HG02870 (cell line): ENCODE results near the gene ESYT2.
"Not testable (repeated sequence)": the region's sequence is repeated elsewhere in the genome, so short reads cannot be mapped to it uniquely, and the experiment has no call there.

Experiments used
- ATAC-seq: cut with Tn5 transposase; IDR thresholded peaks from one replicate; pipeline ENCODE4 v1.9.1; 2021; ENCODE audit warnings: mild to moderate bottlenecking, moderate library complexity; ENCODE audit not compliant: unreplicated experiment

Gene ESYT2, protein sequence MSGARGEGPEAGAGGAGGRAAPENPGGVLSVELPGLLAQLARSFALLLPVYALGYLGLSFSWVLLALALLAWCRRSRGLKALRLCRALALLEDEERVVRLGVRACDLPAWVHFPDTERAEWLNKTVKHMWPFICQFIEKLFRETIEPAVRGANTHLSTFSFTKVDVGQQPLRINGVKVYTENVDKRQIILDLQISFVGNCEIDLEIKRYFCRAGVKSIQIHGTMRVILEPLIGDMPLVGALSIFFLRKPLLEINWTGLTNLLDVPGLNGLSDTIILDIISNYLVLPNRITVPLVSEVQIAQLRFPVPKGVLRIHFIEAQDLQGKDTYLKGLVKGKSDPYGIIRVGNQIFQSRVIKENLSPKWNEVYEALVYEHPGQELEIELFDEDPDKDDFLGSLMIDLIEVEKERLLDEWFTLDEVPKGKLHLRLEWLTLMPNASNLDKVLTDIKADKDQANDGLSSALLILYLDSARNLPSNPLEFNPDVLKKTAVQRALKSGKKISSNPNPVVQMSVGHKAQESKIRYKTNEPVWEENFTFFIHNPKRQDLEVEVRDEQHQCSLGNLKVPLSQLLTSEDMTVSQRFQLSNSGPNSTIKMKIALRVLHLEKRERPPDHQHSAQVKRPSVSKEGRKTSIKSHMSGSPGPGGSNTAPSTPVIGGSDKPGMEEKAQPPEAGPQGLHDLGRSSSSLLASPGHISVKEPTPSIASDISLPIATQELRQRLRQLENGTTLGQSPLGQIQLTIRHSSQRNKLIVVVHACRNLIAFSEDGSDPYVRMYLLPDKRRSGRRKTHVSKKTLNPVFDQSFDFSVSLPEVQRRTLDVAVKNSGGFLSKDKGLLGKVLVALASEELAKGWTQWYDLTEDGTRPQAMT

DNA sequence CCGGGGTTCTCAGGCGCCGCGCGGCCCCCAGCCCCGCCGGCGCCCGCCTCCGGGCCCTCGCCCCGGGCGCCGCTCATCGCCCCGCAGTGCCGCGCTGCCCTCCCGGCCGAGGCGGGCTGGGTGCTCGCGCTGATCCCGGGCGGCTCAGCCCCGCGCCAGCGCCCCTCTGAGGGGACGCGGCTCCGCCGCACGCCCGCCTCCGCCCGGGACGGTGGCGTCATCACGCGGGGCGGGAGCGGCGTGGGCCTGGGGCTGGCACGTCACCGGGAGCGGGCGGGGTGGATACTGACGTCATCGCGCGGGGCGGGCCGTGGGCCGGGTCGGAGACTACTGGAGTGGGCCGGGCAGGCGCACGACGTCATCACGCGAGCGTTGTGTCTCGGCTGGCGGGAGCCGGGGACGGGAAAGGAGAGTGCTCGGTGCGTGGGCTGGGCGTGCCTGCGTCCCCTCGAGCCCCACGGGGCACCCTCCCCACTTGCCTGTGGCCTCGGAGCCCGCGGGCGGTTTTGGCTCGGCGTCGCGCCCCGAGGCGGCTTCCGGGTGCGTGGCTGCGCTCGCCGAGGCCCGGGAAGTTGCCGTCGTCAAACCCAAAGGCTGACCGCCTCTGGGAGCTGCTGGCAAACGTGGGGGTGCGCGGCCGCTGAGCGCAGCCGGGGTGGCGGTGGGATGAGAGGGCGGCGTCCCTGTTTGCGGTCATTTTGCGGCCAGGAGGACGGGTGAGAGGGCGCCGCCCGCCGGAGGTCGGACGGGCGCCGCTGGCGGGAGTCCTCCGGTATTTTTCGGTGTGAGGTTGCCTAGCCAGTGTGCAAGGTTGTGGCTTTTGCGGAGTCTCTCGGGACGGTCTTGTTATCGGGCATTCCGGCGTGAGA, at the start of gene ESYT2:
TSS of gene ESYT2 (minus strand) at position 168 of the 869 bp plus-strand sequence. CDS start at position 77, 91 bp downstream.
- ATAC-seq = peak; percentile 76

DNA sequence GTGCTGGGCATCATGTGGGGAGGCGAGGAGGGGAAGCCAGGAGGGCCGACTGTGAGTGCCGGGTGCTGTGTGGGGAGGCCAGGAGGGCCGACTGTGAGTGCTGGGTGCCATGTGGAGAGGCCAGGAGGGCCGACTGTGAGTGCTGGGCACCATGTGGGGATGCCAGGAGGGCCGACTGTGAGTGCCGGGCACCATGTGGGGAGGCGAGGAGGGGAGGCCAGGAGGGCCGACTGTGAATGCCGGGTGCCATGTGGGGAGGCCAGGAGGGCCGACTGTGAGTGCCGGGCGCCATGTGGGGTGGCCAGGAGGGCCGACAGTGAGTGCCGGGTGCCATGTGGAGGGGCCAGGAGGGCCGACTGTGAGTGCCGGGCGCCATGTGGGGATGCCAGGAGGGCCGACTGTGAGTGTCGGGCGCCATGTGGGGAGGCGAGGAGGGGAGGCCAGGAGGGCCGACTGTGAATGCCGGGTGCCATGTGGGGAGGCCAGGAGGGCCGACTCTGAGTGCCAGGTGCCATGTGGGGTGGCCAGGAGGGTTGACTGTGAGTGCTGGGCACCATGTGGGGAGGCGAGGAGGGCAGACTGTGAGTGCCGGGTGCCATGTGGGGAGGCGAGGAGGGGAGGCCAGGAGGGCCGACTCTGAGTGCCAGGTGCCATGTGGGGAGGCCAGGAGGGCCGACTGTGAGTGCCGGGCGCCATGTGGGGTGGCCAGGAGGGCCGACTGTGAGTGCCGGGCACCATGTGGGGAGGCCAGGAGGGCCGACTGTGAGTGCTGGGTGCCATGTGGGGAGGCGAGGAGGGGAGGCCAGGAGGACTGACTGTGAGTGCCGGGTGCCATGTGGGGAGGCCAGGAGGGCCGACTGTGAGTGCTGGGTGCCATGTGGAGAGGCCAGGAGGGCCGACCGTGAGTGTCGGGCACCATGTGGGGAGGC, 49.1 kb upstream of the ESYT2 start:
- not testable (repeated sequence) for ATAC-seq

DNA sequence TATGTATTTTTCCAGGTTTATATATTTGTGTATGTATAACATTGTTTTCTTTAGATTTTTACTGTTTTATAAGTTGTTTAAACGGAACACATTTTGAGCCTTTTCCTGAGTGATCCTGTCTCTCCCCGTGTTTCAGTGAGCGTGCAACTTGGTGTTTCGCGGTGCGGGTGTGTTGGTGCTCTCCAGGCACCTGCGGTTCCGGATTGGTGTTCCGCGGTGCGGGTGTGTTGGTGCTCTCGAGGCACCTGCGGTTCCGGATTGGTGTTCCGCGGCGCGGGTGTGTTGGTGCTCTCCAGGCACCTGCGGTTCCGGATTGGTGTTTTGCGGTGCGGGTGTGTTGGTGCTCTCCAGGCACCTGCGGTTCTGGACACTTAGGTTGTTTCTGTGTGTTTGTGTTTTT, 47.7 kb upstream of the ESYT2 start:
- no peak for ATAC-seq

DNA sequence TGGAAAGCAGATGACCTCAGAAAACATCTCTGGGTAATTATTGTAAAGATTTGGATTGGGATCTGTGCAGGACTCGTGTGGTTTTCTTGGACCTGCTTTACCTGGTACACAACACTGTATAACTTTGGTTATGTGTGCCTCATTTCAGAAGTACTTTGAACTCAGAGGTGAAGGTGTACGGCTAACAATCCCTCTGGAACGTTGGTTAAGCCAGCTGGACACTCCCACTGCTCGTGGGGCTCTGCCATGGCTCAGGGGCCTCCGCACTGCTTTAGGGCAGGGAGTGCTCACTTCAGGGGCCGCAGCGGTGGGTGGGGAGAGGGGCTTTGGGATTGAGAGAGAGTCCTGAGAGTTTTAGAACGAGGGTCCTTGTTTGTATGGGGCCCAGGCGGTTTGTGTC, 40.6 kb upstream of the ESYT2 start:
- ATAC-seq = no peak

DNA sequence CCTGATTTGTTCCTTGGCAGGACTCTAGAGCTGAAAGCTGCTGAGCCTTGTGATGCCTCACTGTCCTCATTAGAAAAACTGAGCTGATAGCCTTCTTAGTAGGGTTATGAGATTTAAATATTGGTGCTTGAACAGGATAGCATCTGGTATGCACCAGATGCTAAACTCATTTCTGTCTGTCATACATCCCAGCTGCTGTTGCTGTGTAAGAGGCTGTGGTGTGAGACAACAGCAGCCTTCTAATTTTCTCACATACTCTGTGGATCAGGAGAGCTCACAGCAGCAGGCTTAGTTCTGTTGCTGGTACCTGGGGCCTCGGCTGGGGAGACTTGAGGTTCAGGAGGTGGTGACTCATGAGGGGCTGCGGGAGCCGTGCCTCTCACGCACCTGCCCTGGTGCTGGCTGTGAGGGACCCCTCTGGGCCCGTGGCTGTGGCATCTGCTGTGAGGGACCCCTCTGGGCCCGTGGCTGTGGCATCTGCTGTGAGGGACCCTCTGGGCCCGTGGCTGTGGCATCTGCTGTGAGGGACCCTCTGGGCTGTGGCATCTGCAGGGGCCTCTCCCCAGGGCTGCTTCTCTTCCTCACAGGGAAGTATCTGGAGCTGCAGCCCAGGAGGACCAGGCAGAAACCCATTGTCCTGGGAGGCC, 39.6 kb upstream of the ESYT2 start:
- ATAC-seq = no peak

DNA sequence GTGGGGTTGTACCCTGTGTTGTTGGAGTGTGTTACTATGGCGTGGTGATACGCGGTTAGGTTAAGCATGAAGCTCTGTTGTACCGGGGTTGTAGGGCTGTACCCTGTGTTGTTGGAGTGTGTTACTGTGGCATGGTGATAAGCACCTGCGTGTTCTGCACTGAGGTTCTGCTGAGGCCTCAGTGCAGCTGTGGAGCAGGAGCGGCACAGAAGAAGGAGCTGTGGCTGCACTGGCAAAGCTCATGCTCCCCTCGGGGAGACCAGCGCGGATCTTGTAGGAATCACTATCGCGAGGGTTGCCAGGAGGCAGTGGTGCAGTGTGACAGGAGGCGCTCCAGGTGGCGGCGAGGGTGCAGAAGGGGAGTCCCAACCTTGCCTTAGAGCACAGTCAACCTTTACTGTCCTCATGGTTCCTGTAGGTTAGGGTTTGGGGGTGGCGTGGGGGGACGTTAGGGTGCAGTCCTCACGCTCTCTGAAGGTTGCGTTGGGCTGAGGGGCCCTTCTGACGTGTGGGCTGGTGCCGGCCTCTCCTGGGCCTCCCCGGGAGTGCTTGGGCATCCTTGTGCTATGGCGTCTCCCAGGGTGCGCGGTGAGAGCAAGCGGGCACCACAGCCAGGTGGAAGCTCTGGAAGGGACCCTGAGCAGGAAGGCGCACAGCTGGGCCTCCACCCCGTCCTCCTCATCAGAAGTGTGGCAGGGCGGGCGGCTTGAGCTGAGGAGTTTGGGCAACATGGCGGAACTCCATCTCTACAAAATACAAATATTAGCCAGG, 38.1 kb upstream of the ESYT2 start:
- no peak for ATAC-seq

DNA sequence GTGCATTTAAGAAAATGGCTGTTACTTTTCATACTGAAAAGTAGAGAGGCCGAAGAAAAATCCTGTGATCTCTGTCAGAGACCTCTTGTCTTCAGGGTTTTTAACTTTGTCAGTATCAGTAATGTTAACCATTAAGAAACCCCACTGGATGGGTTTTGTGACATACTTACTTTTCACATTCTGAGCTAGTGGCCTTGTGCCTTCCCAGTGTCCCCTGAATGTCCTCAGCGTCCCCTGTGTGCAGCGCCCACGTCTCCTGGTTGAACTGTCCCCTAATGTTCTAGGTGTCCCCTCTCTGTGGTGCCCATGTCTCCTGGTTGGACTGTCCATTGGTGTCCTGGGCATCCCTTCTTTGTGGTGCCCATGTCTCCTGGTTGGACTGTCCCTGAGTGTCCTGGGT, 36.7 kb upstream of the ESYT2 start:
- no peak for ATAC-seq

DNA sequence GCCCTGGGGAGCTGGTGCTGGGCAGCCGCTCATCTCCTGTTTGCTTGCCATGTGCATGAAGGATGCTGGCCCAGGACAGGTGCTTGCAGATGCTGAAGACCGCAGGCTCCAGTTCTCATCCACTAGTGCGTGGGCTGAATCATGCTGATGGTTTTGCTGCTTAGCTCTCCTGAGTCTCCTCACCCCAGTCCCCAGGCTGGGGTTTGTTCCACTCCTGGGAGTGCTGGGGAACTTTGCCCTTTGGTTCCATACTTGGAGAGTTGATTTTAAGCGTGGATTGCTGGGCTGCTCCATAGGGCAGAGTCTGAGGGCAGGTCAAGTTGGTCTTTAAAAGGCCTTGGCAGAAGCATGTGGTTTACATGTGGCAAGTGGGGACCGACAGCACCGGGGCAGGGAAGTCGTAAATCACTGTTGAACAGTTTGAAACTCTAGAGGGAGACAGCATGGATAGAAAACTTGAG, 36.2 kb upstream of the ESYT2 start:
- ATAC-seq = no peak

DNA sequence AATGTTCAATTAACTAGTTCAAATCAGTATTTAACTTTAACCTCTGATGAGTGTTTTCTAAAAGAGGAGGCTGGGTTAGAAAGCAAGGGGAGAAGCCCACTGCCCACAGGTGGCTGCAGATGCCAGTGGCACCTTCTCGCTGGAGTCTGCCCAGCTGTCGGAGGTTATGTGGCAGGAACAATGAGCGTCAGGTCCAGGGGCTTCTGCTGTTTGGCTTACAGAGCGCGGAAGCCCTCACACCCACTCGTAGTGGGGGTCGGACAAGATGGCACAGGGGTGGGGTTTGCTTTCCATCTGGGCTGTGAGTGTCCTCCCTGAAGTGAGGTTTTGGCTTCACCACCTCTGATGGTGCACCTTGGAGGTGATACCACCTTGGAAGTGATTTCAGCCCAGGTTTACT, 35.5 kb upstream of the ESYT2 start:
- no peak for ATAC-seq

DNA sequence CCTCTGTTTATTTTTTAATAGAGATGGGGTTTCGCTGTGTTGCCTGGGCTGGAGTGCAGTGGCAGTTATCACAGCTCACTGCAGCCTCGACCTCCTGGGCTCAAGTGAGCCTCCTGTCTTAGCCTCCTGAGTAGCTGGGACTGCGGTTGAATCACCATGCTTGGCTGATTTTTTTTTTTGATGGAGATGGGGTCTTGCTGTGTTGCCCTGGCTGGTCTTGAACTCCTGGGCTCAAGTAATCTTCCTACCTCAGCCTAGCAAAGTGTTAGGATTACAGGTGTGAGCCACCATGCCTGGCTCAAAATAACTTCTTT, 35.2 kb upstream of the ESYT2 start:
- ATAC-seq = no peak

DNA sequence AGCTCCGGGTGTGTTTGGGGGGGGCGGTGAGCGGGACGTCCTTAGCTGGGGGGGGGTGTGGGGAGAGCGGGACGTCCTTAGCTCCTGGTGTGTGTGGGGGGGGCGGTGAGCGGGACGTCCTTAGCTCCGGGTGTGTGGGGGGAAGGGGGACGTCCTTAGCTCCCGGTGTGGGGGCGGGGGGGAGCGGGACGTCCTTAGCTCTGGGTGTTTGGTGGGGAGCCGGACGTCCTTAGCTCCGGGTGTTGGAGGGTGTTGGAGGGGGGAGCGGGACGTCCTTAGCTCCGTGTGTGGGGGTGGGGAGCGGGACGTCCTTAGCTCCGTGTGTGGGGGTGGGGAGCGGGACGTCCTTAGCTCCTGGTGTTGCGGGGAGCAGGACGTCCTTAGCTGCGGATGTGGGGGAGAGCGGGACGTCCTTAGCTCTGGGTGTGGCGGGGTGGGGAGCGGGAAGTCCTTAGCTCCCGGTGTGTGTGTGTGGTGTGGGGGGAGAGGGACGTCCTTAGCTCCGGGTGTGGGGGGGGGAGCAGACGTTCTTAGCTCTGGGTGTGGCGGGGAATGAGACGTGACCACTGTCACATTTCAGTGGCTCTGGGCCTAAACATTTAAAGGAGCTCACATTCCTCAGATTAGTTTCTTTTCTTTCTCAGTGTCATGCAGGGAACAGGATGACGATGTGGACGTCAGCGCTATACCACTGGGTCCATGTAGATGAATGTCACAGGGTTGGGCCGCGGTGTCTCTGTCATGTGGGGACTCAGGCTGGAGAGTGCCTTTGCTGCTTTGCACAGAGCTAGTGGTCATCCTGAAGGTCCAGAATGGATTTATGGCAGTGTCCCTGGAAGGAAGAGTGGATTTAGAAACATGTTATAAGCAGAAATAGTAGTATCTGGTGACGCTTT, 34.5 kb upstream of the ESYT2 start:
- peak; percentile 15 for ATAC-seq

DNA sequence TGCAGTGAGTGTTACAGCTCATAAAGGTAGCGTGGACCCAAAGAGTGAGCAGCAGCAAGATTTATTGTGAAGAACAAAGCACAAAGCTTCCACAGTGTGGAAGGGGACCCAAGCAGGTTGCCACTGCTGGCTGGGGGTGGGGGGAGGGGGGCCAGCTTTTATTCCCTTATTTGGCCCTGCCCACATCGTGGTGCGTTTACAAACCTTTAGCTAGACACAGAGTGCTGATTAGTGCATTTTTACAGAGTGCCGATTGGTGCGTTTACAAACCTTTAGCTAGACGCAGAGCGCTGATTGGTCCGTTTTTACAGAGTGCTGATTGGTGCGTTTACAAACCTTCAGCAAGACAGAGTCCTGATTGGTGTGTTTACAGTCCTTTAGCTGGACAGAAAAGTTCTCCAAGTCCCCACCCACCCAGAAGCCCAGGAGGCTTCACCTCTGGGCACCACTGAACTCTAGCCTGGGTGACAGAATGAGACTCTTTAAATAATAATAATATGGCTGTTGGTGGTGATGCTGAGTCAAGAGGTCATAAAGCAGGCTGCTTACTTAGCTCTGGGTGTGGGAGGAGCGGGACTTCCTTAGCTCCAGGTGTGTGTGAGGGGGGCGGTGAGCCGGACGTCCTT, 33.8 kb upstream of the ESYT2 start:
- peak; percentile 74 for ATAC-seq

DNA sequence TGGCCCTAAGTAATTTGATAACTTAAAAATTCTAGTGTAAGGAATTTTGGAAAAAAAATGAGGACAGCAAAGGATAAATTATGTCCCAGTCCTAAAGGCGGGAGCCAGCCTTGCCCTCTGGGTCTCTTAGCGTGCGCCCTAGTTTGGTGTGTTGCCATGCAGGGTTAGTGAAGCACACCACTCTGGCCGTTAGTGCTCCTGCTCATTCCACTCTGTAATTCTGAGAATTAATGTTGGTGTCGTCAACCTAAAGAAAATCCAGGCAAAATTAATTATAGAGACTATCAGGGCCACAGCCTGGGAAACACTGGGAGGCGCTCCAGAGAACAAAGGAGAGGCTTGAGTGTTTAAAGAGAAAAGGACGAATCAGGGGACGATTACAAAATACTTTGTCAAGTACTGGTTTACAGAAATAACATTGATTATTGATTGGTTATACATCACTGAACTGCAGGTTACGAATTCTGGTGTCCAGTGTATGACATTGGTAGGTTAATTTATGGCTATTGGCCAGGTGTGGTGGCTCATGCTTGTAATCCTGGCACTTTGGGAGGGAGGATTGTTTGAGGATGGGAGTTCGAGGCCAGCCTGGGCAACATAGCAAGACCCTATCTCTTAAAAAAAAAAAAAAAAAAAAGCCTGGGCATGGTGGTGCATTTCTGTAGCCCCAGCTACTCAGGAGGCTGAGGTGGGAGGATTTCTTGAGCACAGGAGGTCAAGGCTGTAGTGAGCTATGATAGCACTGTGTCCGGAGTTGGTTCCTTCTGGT, 32.8 kb upstream of the ESYT2 start:
- ATAC-seq = no peak

DNA sequence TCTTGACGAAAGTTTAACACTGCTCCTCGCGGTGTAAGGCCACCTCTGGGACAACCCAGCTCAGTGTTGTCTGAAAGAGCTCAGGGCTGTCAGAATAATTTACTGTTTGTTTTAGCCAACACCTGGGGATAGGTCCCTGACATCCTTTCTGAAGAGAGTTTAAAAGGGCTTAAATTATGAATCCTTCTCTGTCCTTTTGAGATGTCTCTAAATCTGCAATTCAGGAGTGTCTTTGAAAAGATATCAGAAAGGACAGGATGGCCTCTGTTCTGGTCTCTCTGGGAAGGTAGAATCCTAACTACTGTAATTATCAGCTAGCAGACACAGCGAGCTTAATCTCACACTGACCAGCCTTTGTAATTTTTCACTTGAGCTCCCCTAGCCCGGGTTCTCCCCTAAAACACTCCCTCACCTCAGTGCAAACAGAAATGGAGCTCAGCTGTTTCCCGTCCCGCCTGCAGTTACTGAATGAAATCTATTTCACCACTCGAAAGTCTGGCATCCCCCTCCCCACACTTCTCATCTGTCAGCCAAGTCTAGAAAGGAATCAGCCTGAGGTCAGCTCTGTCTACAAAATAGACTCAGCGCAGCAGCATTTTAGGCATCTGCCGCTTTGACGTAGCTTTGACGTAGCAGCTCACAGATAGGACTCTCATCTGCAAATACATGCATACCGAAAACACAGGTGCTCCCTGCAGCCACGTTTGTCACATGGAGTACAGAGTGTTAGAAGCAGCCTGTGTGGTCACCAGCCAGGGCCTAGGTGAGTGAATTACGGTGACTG, 31.9 kb upstream of the ESYT2 start:
- ATAC-seq = no peak

DNA sequence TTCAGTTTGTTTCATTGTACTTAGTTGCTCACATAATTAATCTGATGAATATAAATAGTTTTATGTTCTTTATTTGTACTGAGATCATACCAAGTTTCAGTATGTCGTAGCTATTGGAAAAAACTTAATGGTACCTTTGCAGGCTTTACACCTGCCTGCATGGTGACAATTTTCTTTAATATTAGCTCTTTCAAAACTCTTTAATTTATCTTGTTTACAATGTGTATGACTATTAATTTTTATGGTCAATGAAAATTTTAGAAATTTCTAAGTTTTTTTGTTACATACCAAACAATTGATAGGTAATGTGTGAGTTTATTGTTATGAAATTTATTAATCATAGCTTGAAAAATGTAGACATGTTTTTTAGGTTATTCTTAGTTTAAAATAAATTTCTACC, 31.1 kb upstream of the ESYT2 start:
- no peak for ATAC-seq
